Stimulated activated naive CD8-positive, alpha-beta T cell treated with anti-CD3 and anti-CD28 coated beads, Interleukin-15, Interleukin-2, amounts not matched to agents 100 ng/mL and 50 ng/mL, for 24 hours (primary cell): ENCODE results near the gene ZSWIM3.
A peak's percentile ranks its signal among the peaks of the same experiment; 100 is the strongest.

Experiments
- H3K27ac Mint-ChIP-seq: one replicate; pipeline ENCODE4 v1.8.0; 2021; ENCODE audit warnings: mild to moderate bottlenecking, mixed read lengths
- H3K27me3 Mint-ChIP-seq: one replicate; pipeline ENCODE4 v1.8.0; 2021; ENCODE audit warnings: mixed read lengths
- H3K36me3 Mint-ChIP-seq: one replicate; pipeline ENCODE4 v1.8.0; 2021; ENCODE audit warnings: low read depth, mixed read lengths
- H3K4me1 Mint-ChIP-seq: one replicate; pipeline ENCODE4 v1.8.0; 2021; ENCODE audit warnings: low read depth, mixed read lengths
- H3K4me3 Mint-ChIP-seq: one replicate; pipeline ENCODE4 v1.8.0; 2021; ENCODE audit warnings: mild to moderate bottlenecking, mixed read lengths
- H3K9me3 Mint-ChIP-seq: one replicate; pipeline ENCODE4 v1.8.0; 2021; ENCODE audit warnings: mixed read lengths

ZSWIM3 gene

DNA sequence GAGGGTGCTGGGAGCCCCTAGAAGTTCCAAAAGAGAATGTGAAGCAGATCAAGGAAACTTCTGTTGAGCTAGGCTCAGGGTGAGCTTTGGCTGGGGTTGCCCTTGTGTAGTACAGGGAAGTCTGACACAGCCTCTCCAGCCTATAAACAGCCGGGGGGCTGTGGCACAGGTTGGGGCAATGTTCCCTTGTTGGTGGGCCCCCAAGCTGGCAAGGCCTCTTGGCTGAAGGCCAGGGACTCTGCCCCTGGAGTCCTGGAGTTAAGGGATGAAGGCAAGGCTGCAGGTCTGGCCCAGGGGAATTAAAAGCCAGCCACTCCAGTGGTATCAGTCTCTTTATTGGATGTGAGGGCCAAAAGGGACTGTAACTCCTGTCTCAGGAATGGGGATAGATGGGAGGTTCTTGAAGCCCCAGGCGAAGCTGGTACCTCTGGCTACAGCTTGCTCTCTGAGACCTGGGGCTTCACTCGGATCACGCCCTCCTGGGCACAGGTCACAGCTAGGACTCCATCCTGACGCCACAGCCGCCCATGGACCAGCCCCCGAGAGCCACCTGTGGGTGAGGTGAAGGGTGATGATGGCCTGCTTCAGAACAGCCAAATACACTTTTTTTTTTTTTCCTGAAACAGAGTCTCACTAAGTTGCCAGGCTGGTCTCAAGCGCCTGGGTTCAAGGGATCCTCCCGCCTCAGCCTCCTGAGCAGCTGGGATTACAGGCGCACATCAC lies 15.8 kb upstream of the ZSWIM3 start:
- H3K9me3 Mint-ChIP-seq = no peaks in the 10 kb centered on the region
- no peaks in the 10 kb centered on the region for H3K27me3 Mint-ChIP-seq
- H3K4me3 Mint-ChIP-seq = no peak overlapping the region
- H3K36me3 Mint-ChIP-seq = peaks cover 24% of the 10 kb centered on the region
- no peak overlapping the region for H3K27ac Mint-ChIP-seq
- H3K4me1 Mint-ChIP-seq = peaks cover 4% of the 10 kb centered on the region

DNA sequence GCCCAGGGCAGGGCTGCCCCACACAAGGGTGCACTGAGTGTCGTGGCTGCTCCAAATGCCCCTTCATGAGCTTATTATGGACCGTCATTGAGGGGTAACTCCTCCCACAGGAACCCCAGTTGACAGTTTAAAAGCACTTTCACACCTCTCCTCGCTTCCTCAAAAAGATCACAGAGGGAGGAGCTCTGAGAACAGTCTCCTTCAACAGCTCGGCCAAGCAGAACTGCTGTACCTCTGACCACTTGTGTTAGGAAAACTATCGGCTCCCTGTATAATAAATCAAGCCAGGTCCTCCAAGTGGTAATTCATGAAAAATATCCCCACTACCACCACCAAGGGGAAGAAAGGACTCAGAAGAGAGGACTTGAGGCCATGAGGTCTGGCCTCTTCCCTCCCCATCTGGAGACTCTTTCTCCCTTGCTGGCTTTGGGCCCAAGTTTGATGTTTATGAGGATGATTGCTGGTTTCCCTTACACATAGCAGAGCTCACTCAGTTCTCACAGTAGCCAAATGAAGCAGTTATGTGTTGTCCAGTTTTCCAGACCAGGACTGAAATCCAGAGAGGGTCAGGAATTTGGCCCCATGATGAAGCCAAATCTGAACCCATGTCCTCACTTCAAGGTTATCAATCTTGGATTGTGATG lies 15.1 kb upstream of the ZSWIM3 start:
- peaks cover 24% of the 10 kb centered on the region for H3K36me3 Mint-ChIP-seq
- no peaks in the 10 kb centered on the region for H3K9me3 Mint-ChIP-seq
- H3K4me3 Mint-ChIP-seq = no peak overlapping the region
- H3K27me3 Mint-ChIP-seq = no peaks in the 10 kb centered on the region
- peaks cover 4% of the 10 kb centered on the region for H3K4me1 Mint-ChIP-seq
- no peak overlapping the region for H3K27ac Mint-ChIP-seq

- peaks cover 4% of the 10 kb centered on the region for H3K4me1 Mint-ChIP-seq
- H3K9me3 Mint-ChIP-seq = no peaks in the 10 kb centered on the region
- no peaks in the 10 kb centered on the region for H3K27me3 Mint-ChIP-seq
- H3K27ac Mint-ChIP-seq = no peak overlapping the region
- no peak overlapping the region for H3K4me3 Mint-ChIP-seq
- peaks cover 29% of the 10 kb centered on the region for H3K36me3 Mint-ChIP-seq
These were observed 13.9 kb upstream of the ZSWIM3 start for GRCh38 chr20:45843506-45843905.

- H3K36me3 Mint-ChIP-seq = peaks cover 30% of the 10 kb centered on the region
- no peaks in the 10 kb centered on the region for H3K27me3 Mint-ChIP-seq
- no peaks in the 10 kb centered on the region for H3K9me3 Mint-ChIP-seq
- H3K27ac Mint-ChIP-seq = no peak overlapping the region
- H3K4me1 Mint-ChIP-seq = peaks cover 4% of the 10 kb centered on the region
- no peak overlapping the region for H3K4me3 Mint-ChIP-seq
These were observed 12.0 kb upstream of the ZSWIM3 start for GRCh38 chr20:45845452-45845851.

- Mint-ChIP-seq H3K9me3 (no peaks in the 10 kb centered on the region), H3K27ac (no peak overlapping the region)
These were observed 9.0 kb upstream of the ZSWIM3 start for GRCh38 chr20:45848421-45848820.

DNA sequence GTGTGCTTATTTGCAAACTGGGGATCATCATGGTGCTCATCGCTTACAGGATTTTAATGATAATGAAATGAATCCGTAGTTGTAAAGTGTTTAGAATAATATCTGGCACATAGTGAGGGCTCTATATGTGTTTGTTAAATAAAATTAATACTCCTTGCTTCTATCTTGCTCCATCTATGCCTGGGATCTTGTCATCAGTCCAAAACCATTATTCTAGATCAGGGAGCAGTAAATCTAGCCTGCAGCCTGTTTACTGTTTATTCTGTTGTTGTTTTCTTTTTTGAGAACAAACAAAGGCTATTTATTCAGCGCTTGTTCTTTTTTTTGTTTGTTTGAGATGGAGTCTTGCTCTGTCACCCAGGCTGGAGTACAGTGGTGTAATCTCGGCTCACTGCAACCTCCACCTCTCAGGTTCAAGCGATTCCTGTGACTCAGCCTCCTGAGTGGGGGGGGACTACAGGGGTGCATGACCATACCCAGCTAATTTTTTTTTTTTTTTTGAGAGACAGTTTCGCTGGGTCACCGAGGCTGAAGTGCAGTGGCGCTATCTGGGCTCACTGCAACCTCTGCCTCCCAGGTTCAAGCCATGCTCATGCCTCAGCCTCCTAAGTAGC lies 8.3 kb upstream of the ZSWIM3 start:
- no peak overlapping the region for H3K27ac Mint-ChIP-seq
- no peaks in the 10 kb centered on the region for H3K9me3 Mint-ChIP-seq
- H3K4me1 Mint-ChIP-seq = no peaks in the 10 kb centered on the region
- no peak overlapping the region for H3K4me3 Mint-ChIP-seq
- H3K27me3 Mint-ChIP-seq = no peaks in the 10 kb centered on the region
- peaks cover 28% of the 10 kb centered on the region for H3K36me3 Mint-ChIP-seq

More at GRCh38 chr20:45848421-45848820, 9.0 kb upstream of the ZSWIM3 start:
- no peaks in the 10 kb centered on the region for H3K27me3 Mint-ChIP-seq
- no peaks in the 10 kb centered on the region for H3K4me1 Mint-ChIP-seq
- H3K36me3 Mint-ChIP-seq = peaks cover 35% of the 10 kb centered on the region
- no peak overlapping the region for H3K4me3 Mint-ChIP-seq

DNA sequence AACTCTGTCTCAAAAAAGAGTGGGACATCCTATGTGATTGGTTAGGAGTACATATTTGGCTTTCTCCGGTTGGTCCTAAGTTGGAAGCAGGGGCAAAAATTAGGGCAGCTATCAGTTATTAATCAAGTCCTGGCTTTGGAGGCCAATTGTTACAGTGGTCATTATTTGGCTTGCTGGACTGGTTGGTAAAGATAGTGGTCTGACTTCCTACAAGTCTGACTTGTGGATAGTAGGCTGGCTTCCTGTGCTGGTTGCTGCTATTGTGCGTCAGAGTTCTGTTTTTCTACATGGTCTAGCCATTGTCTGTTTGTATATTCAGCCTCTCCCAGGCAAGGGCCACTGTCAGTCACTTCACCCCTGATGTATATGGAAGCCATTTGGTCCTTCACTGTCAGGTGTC lies 7.2 kb upstream of the ZSWIM3 start:
- peaks cover 9% of the 10 kb centered on the region for H3K4me1 Mint-ChIP-seq
- H3K27ac Mint-ChIP-seq = no peak overlapping the region
- peaks cover 22% of the 10 kb centered on the region for H3K36me3 Mint-ChIP-seq
- H3K9me3 Mint-ChIP-seq = no peaks in the 10 kb centered on the region
- no peak overlapping the region for H3K4me3 Mint-ChIP-seq
- no peaks in the 10 kb centered on the region for H3K27me3 Mint-ChIP-seq

GRCh38 chr20:45850926-45851325 lies 6.5 kb upstream of the ZSWIM3 start:
- Mint-ChIP-seq H3K4me1 (peaks cover 14% of the 10 kb centered on the region), H3K27ac (no peak overlapping the region), H3K4me3 (no peak overlapping the region), H3K36me3 (peaks cover 22% of the 10 kb centered on the region), H3K9me3 (no peaks in the 10 kb centered on the region), H3K27me3 (no peaks in the 10 kb centered on the region)

GRCh38 chr20:45851501-45851900 lies 5.9 kb upstream of the ZSWIM3 start:
- Mint-ChIP-seq H3K9me3 (no peaks in the 10 kb centered on the region), H3K36me3 (peaks cover 18% of the 10 kb centered on the region), H3K4me1 (peaks cover 20% of the 10 kb centered on the region), H3K4me3 (no peak overlapping the region), H3K27ac (no peak overlapping the region), H3K27me3 (no peaks in the 10 kb centered on the region)

DNA sequence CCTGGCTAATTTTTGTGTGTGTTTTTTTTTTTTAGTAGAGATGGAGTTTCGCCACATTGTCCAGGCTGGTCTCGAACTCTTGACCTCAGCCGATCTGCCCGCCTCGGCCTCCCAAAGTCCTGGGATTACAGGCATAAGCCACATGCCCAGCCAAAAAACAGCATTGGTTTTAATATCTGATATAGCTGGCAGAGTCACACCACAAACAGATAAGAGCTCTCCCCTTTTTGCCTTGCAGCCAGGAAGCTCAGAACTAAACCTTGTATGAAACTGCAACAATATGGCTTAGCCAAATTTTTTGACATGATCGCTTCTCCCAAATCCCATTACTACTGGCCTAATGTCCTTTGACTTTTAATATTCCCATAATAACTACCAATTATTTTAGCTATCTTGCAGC lies 5.1 kb upstream of the ZSWIM3 start:
- no peak overlapping the region for H3K4me3 Mint-ChIP-seq
- peaks cover 18% of the 10 kb centered on the region for H3K36me3 Mint-ChIP-seq
- no peaks in the 10 kb centered on the region for H3K27me3 Mint-ChIP-seq
- no peaks in the 10 kb centered on the region for H3K9me3 Mint-ChIP-seq
- peaks cover 22% of the 10 kb centered on the region for H3K4me1 Mint-ChIP-seq
- H3K27ac Mint-ChIP-seq = no peak overlapping the region

- Mint-ChIP-seq H3K9me3 (no peaks in the 10 kb centered on the region), H3K27me3 (no peaks in the 10 kb centered on the region), H3K27ac (no peak overlapping the region), H3K4me1 (peaks cover 33% of the 10 kb centered on the region), H3K36me3 (peaks cover 13% of the 10 kb centered on the region), H3K4me3 (no peak overlapping the region)
These were observed 3.9 kb upstream of the ZSWIM3 start for GRCh38 chr20:45853484-45853883.

DNA sequence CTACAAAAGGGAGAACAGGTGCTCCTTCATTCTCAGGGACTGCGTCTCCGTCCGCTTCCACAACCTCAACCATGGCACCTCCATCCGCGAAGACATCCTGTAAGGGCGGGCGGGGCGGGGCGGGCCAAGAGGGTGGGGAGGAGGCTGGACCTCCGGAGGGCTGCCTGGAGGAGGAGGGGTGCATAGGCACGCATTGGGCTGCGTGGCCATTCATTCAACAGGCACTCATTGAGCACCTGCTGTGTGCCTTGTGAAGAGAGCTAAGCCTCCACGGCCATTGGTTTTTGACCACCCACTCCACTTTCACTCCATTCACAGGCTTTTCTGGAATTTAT lies 435 bp downstream of the ZSWIM3 start:
- Mint-ChIP-seq H3K27ac (peak overlapping the region; percentile 95), H3K4me1 (peaks cover 39% of the 10 kb centered on the region), H3K27me3 (no peaks in the 10 kb centered on the region), H3K9me3 (no peaks in the 10 kb centered on the region), H3K4me3 (peak overlapping the region; percentile 91), H3K36me3 (peaks cover 7% of the 10 kb centered on the region)

GRCh38 chr20:45859916-45860315 lies 2.5 kb downstream of the ZSWIM3 start:
- no peak overlapping the region for H3K4me3 Mint-ChIP-seq
- no peak overlapping the region for H3K27ac Mint-ChIP-seq
- H3K36me3 Mint-ChIP-seq = peaks cover 7% of the 10 kb centered on the region
- peaks cover 33% of the 10 kb centered on the region for H3K4me1 Mint-ChIP-seq
- no peaks in the 10 kb centered on the region for H3K27me3 Mint-ChIP-seq
- no peaks in the 10 kb centered on the region for H3K9me3 Mint-ChIP-seq

- Mint-ChIP-seq H3K9me3 (no peaks in the 10 kb centered on the region), H3K4me3 (no peak overlapping the region), H3K27me3 (no peaks in the 10 kb centered on the region), H3K4me1 (peaks cover 28% of the 10 kb centered on the region), H3K36me3 (peaks cover 7% of the 10 kb centered on the region), H3K27ac (no peak overlapping the region)
These were observed 3.3 kb downstream of the ZSWIM3 start for GRCh38 chr20:45860560-45861220.
